HPDE6-E6E7 (cell line): Measurements from ENCODE around the gene EXOSC5.
"Not testable (repeated sequence)": the region's sequence is repeated elsewhere in the genome, so short reads cannot be mapped to it uniquely, and the experiment has no call there.

ENCODE experiments used
- DNase-seq: peaks from one replicate; pipeline ENCODE4 v3.0.0; 2011; ENCODE audit warnings: missing footprints; ENCODE audit errors: extremely low spot score

Gene EXOSC5

GRCh38 chr19:41405776-41406175 is 8.6 kb upstream of the EXOSC5 start:
- DNase-seq: no peak

- no peak for DNase-seq
Observed at GRCh38 chr19:41403181-41403970, 6.2 kb upstream of the EXOSC5 start.

DNA sequence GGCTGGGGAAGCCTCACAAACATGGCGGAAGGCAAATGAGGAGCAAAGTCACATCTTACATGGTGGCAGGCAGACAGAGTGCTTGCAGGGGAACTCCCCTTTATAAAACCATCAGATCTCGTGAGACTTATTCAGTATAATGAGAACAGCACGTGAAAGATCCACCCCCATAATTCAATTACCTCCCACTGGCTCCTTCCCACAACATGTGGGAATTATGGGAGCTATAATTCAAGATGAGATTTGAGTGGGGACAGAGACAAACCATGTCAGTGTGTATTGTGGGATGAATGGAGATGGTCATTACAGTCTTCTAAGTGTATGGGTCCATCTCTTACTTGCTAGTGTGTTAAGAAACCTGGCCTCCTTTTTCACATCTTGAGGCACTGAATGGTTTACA is 4.9 kb upstream of the EXOSC5 start:
- DNase-seq: no peak

GRCh38 chr19:41401483-41401882 is 4.3 kb upstream of the EXOSC5 start:
- DNase-seq: no peak

GRCh38 chr19:41399525-41399924 is 2.4 kb upstream of the EXOSC5 start:
- no peak for DNase-seq

DNA sequence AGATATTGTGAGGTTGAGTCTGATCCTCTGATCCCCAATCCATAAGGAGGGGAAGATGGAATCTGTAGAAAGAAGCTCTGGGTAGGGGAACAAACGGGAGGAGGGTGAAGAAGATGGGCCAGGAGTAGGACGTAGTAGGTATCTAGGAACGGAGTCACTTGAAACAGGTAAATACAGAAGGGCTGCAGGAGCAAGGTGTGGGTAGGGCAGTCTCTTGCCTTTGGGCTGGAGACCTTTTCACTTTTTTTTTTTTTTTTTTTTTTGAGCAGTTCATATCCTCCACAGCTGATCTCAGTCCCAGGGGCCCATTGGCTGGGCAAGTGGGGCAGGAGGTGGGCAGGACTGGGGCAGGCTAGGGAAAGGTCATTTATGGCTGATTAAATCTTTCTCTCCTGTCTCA is 1.9 kb upstream of the EXOSC5 start:
- DNase-seq: no peak

- no peak for DNase-seq
Observed at GRCh38 chr19:41398598-41398997, 1.4 kb upstream of the EXOSC5 start.

DNA sequence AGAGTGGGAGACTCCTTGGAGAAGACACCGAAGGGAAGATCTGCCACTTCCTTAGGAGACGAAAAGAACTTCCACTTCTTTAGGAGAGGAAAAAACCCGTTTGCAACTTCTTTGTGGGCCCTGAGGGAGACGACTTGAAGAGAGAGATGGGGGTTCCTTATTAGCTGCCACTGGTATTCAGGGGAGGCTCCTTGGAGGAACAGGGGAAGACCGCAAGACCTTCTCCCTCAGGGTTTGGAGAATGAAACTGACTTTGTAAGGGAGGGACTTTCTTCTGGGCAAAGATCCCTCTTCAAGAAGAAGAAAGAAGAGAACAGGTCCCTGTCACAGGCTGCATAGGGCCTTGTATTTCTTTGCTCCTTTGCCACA is 875 bp upstream of the EXOSC5 start:
- no peak for DNase-seq

- DNase-seq: no peak
Observed at GRCh38 chr19:41395355-41395754, 1.8 kb downstream of the EXOSC5 start.

DNA sequence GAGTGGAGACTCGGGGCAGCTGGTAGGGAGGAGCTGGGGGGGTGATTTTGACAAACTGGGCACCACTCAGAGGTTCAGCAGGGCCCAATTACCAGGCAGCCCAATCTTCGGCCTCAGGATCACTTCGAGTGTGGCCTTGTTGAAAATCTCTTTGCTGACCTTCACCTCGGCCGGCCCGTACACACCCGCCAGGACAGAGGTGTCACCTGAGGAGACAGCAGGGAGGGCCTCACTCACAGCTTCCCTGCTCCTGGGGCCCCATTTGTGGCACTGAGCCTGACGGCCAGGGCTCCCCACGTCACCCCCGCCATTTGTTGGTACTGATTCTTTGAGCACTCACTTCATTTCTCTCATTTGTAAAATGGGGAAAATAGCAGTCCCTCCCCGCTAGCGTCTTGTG is 4.4 kb downstream of the EXOSC5 start:
- DNase-seq: no peak

- no peak for DNase-seq
Observed at GRCh38 chr19:41391618-41392017, 5.5 kb downstream of the EXOSC5 start.

DNA sequence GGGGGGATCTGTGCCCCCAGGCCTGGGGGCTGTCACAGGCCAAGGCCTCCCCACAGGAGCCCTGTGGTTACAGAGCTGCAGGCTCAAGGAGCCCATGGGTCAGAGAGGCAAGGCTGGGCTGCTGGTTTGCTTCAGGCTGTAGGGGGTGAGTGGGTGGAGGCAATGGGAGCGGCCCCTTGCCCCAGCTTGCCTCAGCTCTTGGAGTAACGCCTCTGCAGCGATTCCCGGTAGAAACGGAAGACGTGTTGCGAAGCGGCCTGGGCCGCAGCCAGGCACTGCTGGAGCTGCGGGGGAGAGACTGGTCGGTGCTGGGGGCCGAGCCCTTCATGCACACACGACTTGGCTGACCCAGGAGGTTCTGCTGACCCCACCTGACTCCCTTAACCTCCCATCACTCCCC is 10.7 kb downstream of the EXOSC5 start:
- DNase-seq: peak; percentile 40

- no peak for DNase-seq
Observed at GRCh38 chr19:41384351-41384750, 12.8 kb downstream of the EXOSC5 start.

DNA sequence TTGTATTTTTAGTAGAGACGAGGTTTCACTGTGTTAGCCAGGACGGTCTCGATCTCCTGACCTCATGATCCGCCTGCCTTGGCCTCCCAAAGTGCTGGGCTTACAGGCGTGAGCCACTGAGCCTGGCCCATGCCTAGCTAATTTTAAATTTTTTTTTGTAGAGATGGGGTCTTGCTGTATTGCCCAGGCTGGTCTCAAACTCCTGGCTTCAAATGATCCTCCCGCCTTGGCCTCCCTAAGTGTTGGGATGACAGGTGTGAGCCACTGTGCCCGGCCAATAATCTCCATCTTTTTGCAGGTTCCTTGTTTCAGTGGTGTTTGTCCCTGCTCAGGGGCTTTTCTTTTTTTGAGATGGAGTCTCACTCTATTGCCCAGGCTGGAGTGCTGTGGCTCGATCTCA is 15.6 kb downstream of the EXOSC5 start:
- not testable (repeated sequence) for DNase-seq

- DNase-seq: no peak
Observed at GRCh38 chr19:41377977-41378709, 19.0 kb downstream of the EXOSC5 start.

DNA sequence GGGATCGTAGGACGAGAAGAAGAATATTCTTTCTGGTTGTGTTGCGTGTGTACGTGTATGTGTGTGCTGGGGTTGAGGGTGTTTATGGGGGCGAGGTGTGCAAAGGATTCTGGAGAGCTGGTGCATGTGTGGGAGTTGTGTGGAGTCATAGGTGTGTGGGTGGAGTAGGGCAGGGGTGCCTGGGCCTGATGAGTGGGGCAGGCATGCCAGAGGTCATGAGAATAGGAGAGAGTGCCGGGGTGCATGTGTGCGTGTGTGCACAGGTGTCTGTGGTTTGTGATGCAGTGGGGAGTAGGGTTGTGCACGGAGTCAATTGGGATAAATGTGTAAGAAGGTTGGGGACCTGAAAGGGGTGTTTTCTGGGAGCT is 20.2 kb downstream of the EXOSC5 start:
- DNase-seq: no peak

GRCh38 chr19:41376241-41376997 is 20.7 kb downstream of the EXOSC5 start, which contains the start of gene TMEM91:
TMEM91 (plus strand) TSS chr19:41376533; CDS start chr19:41378310, 1,777 bp downstream.
- DNase-seq: no peak

- no peak for DNase-seq
Observed at GRCh38 chr19:41373993-41374392, 23.2 kb downstream of the EXOSC5 start.

DNA sequence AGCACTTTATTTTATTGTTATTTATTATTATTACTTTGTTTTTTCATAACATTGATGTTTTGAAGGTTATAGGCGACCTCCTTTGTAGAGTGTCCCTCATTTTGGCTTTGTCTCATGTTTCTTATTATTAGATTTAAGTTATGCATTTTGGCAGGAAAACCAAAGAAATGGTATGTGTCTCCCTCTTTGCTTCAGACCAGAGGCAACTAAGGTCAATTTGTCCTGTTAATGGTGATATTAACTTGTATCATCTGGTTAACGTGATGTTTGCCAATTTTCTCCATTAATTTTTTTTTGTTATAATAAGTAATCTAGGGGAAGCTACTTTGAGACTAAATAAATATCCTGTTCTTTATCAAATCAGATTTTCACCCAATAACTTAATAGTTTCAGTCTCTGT is 24.7 kb downstream of the EXOSC5 start:
- DNase-seq: no peak

DNA sequence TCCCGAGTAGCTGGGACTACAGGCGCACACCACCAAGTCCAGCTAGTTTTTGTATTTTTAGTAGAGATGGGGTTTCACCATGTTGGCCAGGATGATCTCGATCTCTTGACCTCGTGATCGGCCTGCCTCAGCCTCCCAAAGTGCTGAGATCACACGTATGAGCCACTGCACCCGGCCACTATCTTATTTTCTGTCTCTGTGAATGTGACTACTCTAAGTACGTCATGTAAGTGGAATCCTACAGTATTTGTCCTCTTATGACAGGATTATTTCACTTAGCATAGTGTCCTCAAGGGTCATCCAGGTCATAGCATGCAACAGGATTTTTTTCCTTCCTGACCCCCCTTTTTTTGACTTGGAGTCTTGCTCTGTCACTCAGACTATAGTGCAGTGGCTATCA is 25.6 kb downstream of the EXOSC5 start:
- no peak for DNase-seq

DNA sequence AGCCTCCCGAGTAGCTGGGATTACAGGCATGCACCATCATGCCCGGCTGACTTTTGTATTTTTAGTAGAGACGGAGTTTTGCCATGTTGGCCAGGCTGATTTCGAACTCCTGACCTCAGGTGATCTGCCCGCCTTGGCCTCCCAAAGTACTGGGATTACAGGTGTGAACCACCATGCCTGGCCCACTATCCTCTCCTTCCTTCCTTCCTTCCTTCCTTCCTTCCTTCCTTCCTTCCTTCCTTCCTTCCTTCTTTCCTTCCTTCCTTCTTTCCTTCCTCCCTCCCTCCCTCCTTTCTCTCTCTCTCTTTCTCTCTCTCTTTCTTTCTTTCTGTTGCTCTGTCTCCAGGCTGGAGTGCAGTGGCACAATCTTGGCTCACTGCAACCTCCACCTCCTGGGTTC is 26.0 kb downstream of the EXOSC5 start:
- not testable (repeated sequence) for DNase-seq

- no peak for DNase-seq
Observed at GRCh38 chr19:41369769-41370168, 27.4 kb downstream of the EXOSC5 start.
